AG09319 (cell line): ENCODE results near the gene BTBD9.

Experiments
- DNase-seq: peaks from one replicate; pipeline ENCODE4 v3.0.0-alpha.2; 2010; ENCODE audit warnings: low read depth; ENCODE audit errors: extremely low read depth
- TF ChIP-seq, protein P1 (sequence below): IDR thresholded peaks from 2 replicates; pipeline ENCODE4 v1.5.1; 2011; ENCODE audit warnings: low read depth, mild to moderate bottlenecking, inconsistent platforms, low read length, moderate library complexity

BTBD9 gene

DNA sequence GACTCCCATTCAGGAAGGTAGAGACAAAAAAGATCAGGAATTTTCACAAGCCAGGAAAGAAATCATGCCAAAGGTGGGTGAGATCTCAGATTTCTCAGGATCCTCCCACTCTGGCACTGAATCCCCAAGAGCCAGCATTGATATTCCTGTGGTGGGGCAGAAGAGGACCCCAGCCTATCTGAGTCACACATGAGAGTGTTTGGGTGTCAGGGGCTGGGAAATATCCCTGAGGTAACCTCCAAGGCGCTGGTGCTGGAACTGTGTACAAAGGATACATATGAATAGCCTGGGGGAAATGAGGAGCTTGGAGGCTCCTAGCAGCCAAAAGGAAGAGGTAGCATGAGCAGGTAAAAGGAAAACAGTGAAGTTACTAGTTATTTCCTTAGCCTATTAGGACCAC lies 369.4 kb downstream of the BTBD9 start:
- DNase-seq, result no peak
- TF ChIP-seq, protein P1, sequence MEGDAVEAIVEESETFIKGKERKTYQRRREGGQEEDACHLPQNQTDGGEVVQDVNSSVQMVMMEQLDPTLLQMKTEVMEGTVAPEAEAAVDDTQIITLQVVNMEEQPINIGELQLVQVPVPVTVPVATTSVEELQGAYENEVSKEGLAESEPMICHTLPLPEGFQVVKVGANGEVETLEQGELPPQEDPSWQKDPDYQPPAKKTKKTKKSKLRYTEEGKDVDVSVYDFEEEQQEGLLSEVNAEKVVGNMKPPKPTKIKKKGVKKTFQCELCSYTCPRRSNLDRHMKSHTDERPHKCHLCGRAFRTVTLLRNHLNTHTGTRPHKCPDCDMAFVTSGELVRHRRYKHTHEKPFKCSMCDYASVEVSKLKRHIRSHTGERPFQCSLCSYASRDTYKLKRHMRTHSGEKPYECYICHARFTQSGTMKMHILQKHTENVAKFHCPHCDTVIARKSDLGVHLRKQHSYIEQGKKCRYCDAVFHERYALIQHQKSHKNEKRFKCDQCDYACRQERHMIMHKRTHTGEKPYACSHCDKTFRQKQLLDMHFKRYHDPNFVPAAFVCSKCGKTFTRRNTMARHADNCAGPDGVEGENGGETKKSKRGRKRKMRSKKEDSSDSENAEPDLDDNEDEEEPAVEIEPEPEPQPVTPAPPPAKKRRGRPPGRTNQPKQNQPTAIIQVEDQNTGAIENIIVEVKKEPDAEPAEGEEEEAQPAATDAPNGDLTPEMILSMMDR, result no peak

GRCh38 chr6:38269461-38270172 lies 370.1 kb downstream of the BTBD9 start:
- TF ChIP-seq, protein P1, result no peak
- DNase-seq, result no peak

DNA sequence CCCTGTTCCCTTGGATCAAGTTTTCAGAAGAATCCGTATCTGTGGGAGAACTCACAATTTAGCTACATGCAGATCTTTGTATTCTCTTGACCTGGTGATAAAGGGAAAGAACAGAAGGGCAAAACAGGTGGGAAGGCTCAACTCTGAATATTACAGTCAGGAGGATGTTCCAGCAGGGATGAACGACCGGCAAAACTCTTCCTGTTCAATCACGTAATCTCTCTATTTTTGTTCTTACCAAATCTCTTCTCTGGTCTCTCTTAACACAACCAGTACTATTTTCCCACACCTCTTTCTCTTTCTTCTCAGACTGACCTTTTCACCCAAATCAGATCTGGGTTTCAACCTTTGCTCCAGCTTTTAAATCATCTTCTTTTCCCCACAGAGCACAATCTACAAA lies 371.4 kb downstream of the BTBD9 start:
- TF ChIP-seq, protein P1, result no peak
- no peak for DNase-seq

DNA sequence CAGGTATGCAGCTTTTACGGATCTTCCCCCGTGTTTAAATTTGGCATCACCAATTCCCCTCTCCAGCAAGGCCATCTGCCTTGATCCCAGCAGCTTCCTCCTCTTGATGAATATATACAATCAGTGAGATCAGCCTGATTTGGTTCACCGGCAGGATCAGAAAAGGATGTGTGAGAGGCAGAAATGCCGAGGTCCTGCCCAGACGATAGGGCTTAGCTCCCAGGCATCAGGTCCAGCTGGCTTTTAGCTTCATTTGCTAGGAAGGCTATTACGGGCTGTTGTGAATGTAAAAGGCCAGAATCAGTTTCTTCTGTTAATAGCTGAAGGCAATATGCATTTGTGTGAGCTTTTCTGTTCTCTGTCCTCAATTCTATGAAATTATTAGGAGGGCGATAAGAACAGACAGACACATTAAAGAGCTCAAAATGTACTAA lies 372.8 kb downstream of the BTBD9 start:
- peak; percentile 20 for DNase-seq
- TF ChIP-seq, protein P1, result no peak

GRCh38 chr6:38264605-38265004 lies 375.1 kb downstream of the BTBD9 start:
- no peak for DNase-seq

GRCh38 chr6:38262609-38263008 lies 377.1 kb downstream of the BTBD9 start:
- TF ChIP-seq, protein P1, result no peak
- DNase-seq, result peak; percentile 16

More at GRCh38 chr6:38264605-38265004, 375.1 kb downstream of the BTBD9 start:
- TF ChIP-seq, protein P1, result no peak

- TF ChIP-seq, protein P1, result no peak
- DNase-seq, result peak; percentile 22
Observed at GRCh38 chr6:38262026-38262425, 377.7 kb downstream of the BTBD9 start.
